ENCODE results near the gene ELFN1.

GRCh38 chr7:1736830-1737229 lies 66.8 kb downstream of the ELFN1 start:
- no peak for TF ChIP-seq ZBTB2 (IDR thresholded peaks at IDR 0.05)
- no peak for TF ChIP-seq ZNF232 (CRISPR knock-in tag; IDR thresholded peaks at IDR 0.05)
- TF ChIP-seq HNRNPH1 (optimal IDR thresholded peaks at IDR 0.05; ENCODE audit: low read depth, low read length): no peak
